Panc1 (cell line): ENCODE results near the gene KCNIP4. TPM values are rescaled to one million over a fixed set of nuclear protein-coding genes. Genes with fewer than 3 reads are reported as not detected.

Experiments
- ATAC-seq: fragments of 200-7000 bp; cut with Tn5 transposase; 2 replicates; pipeline ENCODE4 v1.9.1; 2020; ENCODE audit warnings: mild to moderate bottlenecking, moderate library complexity
- BruUV-seq: library from RNA; stranded (reverse); fragments of 400-500 nt; replicated peaks from 2 replicates; lab custom pipeline; 2021; lab: Mats Ljungman, UMichigan
- CTCF ChIA-PET: fragments of 300-600 bp; sonication (Branson Sonifier 250); formaldehyde crosslinking; loops from one replicate; lab custom pipeline; 2022; ENCODE audit warnings: antibody characterized with exemption; lab: Charles Lee
- POLR2A ChIA-PET: fragments of 300-600 bp; sonication (Branson Sonifier 250); formaldehyde crosslinking; loops from one replicate; lab custom pipeline; 2022; ENCODE audit warnings: antibody characterized with exemption; lab: Charles Lee
- DNase-seq: peaks from one replicate; pipeline ENCODE4 v3.0.0-alpha.2; 2010; ENCODE audit warnings: low read depth, low spot score
- H3K27ac ChIP-seq: 2 replicates; pipeline ENCODE4 v1.5.1; 2011; ENCODE audit warnings: mild to moderate bottlenecking, low read length, inconsistent platforms
- H3K27me3 ChIP-seq: fragments of 200-500 bp; sonication (Bioruptor generic); 2 replicates; pipeline ENCODE4 v1.6.0; 2014; ENCODE audit warnings: low read length, inconsistent platforms; ENCODE audit not compliant: control insufficient read depth, insufficient read depth
- H3K36me3 ChIP-seq: fragments of 200-500 bp; sonication (Bioruptor generic); 2 replicates; pipeline ENCODE4 v1.5.1; 2014; ENCODE audit warnings: inconsistent platforms, mild to moderate bottlenecking, low read length, moderate library complexity; ENCODE audit not compliant: control insufficient read depth, insufficient read depth
- H3K4me1 ChIP-seq: 2 replicates; pipeline ENCODE4 v1.5.1; 2011; ENCODE audit warnings: inconsistent platforms, mild to moderate bottlenecking, low read length, moderate library complexity; ENCODE audit not compliant: control insufficient read depth, insufficient read depth
- H3K4me3 ChIP-seq, 2 experiments: 2 replicates each; pipeline ENCODE4 v1.5.1; 2011 to 2012; ENCODE audit warnings: low read depth in 2 of 2, low read length in 2 of 2, mild to moderate bottlenecking in 2 of 2, inconsistent platforms in 1 of 2, moderate library complexity in 1 of 2
- H3K9me3 ChIP-seq: fragments of 200-500 bp; sonication (Bioruptor generic); 2 replicates; pipeline ENCODE4 v1.5.1; 2014; ENCODE audit warnings: low read depth, mild to moderate bottlenecking, inconsistent platforms, low read length, moderate library complexity; ENCODE audit not compliant: control insufficient read depth, insufficient read depth
- CTCF ChIP-seq: fragments of 450-650 bp; IDR thresholded peaks from 2 replicates; pipeline ENCODE4 v1.5.1; 2017; ENCODE audit warnings: mild to moderate bottlenecking
- POLR2AphosphoS5 ChIP-seq: IDR thresholded peaks from 2 replicates; pipeline ENCODE4 v1.6.1; 2012; ENCODE audit warnings: mild to moderate bottlenecking, low read depth, low read length, moderate library complexity
- SIN3A ChIP-seq: IDR thresholded peaks from 2 replicates; pipeline ENCODE4 v1.6.1; 2012; ENCODE audit warnings: low read depth, mild to moderate bottlenecking, low read length, moderate library complexity, borderline replicate concordance; ENCODE audit not compliant: insufficient read depth
- TCF7L2 ChIP-seq: IDR thresholded peaks from 2 replicates; pipeline ENCODE4 v1.6.1; 2011; ENCODE audit warnings: mild to moderate bottlenecking, low read depth, low read length, inconsistent platforms
- in situ Hi-C: cut with HindIII; loops from 2 replicates; pipeline ENCODE4 v1.10.0; 2016; ENCODE audit warnings: low sequenced_read_pairs, low pct_unique_long_range_greater_than_20kb
- intact Hi-C: fragments of 100-400 bp; cut with micrococcal nuclease; formaldehyde crosslinking; loops from one replicate; pipeline ENCODE4 v1.10.0; 2022; ENCODE audit not compliant: unreplicated experiment
- total RNA-seq: library from RNA; stranded (reverse); gene quantifications from one replicate; pipeline ENCODE4 v1.2.1, GENCODE V29; 2021; ENCODE audit not compliant: unreplicated experiment
- TF ChIP-seq, protein P1 (sequence below), 2 experiments: IDR thresholded peaks; 2 replicates each; pipeline ENCODE4 v1.6.1; 2011 to 2012; ENCODE audit warnings: low read depth in 2 of 2, control low read depth in 1 of 2, low read length in 1 of 2, mild to moderate bottlenecking in 1 of 2, moderate library complexity in 1 of 2; ENCODE audit not compliant: insufficient read depth in 1 of 2

Gene KCNIP4
- total RNA-seq, 1 experiment from 2014 or later, result not detected

GRCh38 chr4:21552455-21552854, 396.1 kb downstream of the KCNIP4 start:
- no peak for ATAC-seq
- intact Hi-C loops, result no loop called here
- Histone ChIP-seq H3K27me3 (no peaks in the 10 kb centered on the region), H3K4me3 (no peak overlapping the region), H3K36me3 (no peaks in the 10 kb centered on the region), H3K4me1 (no peaks in the 10 kb centered on the region), H3K27ac (no peak overlapping the region), H3K9me3 (no peaks in the 10 kb centered on the region)
- CTCF ChIA-PET, result no interaction called here
- TF ChIP-seq, protein P1, sequence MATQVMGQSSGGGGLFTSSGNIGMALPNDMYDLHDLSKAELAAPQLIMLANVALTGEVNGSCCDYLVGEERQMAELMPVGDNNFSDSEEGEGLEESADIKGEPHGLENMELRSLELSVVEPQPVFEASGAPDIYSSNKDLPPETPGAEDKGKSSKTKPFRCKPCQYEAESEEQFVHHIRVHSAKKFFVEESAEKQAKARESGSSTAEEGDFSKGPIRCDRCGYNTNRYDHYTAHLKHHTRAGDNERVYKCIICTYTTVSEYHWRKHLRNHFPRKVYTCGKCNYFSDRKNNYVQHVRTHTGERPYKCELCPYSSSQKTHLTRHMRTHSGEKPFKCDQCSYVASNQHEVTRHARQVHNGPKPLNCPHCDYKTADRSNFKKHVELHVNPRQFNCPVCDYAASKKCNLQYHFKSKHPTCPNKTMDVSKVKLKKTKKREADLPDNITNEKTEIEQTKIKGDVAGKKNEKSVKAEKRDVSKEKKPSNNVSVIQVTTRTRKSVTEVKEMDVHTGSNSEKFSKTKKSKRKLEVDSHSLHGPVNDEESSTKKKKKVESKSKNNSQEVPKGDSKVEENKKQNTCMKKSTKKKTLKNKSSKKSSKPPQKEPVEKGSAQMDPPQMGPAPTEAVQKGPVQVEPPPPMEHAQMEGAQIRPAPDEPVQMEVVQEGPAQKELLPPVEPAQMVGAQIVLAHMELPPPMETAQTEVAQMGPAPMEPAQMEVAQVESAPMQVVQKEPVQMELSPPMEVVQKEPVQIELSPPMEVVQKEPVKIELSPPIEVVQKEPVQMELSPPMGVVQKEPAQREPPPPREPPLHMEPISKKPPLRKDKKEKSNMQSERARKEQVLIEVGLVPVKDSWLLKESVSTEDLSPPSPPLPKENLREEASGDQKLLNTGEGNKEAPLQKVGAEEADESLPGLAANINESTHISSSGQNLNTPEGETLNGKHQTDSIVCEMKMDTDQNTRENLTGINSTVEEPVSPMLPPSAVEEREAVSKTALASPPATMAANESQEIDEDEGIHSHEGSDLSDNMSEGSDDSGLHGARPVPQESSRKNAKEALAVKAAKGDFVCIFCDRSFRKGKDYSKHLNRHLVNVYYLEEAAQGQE (IDR thresholded peaks at IDR 0.05; ENCODE audit: insufficient read depth in 1 of 2, low read depth in 2 of 2, low read length in 1 of 2), result no peak
- TF ChIP-seq POLR2AphosphoS5 (no peak), CTCF (no peak), TCF7L2 (no peak), SIN3A (no peak)
- BruUV-seq, result no TSS peak
- no peak for DNase-seq
- in situ Hi-C loops, result no loop called here
- POLR2A ChIA-PET, result no interaction called here

DNA sequence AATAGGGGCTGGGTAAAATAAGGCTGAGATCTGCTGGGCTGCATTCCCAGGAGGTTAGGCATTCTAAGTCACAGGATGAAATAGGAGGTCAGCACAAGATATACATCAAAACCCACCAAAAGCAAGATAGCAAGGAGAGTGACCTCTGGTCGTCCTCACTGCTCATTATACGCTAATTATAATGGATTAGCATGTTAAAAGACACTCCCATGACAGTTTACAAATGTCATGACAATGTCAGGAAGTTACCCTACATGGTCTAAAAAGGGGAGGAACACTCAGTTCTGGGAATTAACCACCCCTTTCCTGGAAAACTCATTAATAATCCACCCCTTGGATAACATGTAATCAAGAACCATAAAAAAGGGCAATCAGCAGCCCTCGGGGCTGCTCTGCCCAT, 403.6 kb downstream of the KCNIP4 start:
- DNase-seq (no peak), ATAC-seq (no peak)
- H3K4me3 ChIP-seq, result no peak overlapping the region
- POLR2A ChIA-PET, result no interaction called here
- CTCF ChIA-PET, result no interaction called here
- H3K4me1 ChIP-seq, result no peaks in the 10 kb centered on the region
- intact Hi-C loops, result no loop called here
- in situ Hi-C loops, result no loop called here
- TF ChIP-seq, protein P1 (IDR thresholded peaks at IDR 0.05; ENCODE audit: insufficient read depth in 1 of 2, low read depth in 2 of 2, low read length in 1 of 2), result no peak
- TF ChIP-seq CTCF, result no peak
- TF ChIP-seq SIN3A, result no peak
- no peak for TF ChIP-seq POLR2AphosphoS5
- no peak for TF ChIP-seq TCF7L2
- no peak overlapping the region for H3K27ac ChIP-seq
- no TSS peak for BruUV-seq
- H3K27me3 ChIP-seq, result no peaks in the 10 kb centered on the region
- H3K9me3 ChIP-seq, result no peaks in the 10 kb centered on the region
- no peaks in the 10 kb centered on the region for H3K36me3 ChIP-seq
